Esophagus squamous epithelium (tissue), 4 donors: ENCODE results near the gene TMEM221.

Experiments used
- POLR2A ChIP-seq, 4 donors: fragments of 450-650 bp; IDR thresholded peaks; one replicate each; pipeline ENCODE4 v1.6.1; 2017; ENCODE audit warnings: antibody characterized with exemption in 4 of 4, mild to moderate bottlenecking in 4 of 4, moderate library complexity in 3 of 4
- TF ChIP-seq, protein P1 (sequence below), 6 experiments: fragments of 450-650 bp in 4 of 6; fragments of 200-600 bp in 2 of 6; sonication (generic) in 2 of 6; IDR thresholded peaks; one replicate each; pipeline ENCODE4 v1.5.1; 2016 to 2019; ENCODE audit warnings: antibody characterized with exemption in 6 of 6, mild to moderate bottlenecking in 4 of 6, moderate library complexity in 4 of 6

- TF ChIP-seq, protein P1, sequence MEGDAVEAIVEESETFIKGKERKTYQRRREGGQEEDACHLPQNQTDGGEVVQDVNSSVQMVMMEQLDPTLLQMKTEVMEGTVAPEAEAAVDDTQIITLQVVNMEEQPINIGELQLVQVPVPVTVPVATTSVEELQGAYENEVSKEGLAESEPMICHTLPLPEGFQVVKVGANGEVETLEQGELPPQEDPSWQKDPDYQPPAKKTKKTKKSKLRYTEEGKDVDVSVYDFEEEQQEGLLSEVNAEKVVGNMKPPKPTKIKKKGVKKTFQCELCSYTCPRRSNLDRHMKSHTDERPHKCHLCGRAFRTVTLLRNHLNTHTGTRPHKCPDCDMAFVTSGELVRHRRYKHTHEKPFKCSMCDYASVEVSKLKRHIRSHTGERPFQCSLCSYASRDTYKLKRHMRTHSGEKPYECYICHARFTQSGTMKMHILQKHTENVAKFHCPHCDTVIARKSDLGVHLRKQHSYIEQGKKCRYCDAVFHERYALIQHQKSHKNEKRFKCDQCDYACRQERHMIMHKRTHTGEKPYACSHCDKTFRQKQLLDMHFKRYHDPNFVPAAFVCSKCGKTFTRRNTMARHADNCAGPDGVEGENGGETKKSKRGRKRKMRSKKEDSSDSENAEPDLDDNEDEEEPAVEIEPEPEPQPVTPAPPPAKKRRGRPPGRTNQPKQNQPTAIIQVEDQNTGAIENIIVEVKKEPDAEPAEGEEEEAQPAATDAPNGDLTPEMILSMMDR (IDR thresholded peaks at IDR 0.05): no peak
- TF ChIP-seq POLR2A (IDR thresholded peaks at IDR 0.05): no peak
Observed at GRCh38 chr19:17398902-17399527, 49.5 kb downstream of the TMEM221 start.
